Kidney epithelial cell (primary cell): ENCODE measurements around the gene INSR. TPM values are rescaled to one million over a fixed set of nuclear protein-coding genes. Genes with fewer than 3 reads are reported as not detected.

Source experiments
- DNase-seq: peaks from one replicate; pipeline ENCODE4 v3.0.0-alpha.2; 2010; ENCODE audit warnings: low read depth
- H3K27me3 ChIP-seq: 2 replicates; pipeline ENCODE4 v1.6.0; 2011; ENCODE audit warnings: low read length; ENCODE audit not compliant: control insufficient read depth, insufficient read depth
- H3K36me3 ChIP-seq: 2 replicates; pipeline ENCODE4 v1.5.1; 2011; ENCODE audit warnings: low read length; ENCODE audit not compliant: control insufficient read depth, insufficient read depth
- H3K4me3 ChIP-seq: 2 replicates; pipeline ENCODE4 v1.5.1; 2011; ENCODE audit warnings: low read depth, mild to moderate bottlenecking, control low read depth, low read length
- total RNA-seq: library from RNA; depleted of rRNA; stranded (reverse); fragments of >200 nt; gene quantifications from 2 replicates; pipeline ENCODE4 v1.2.3, GENCODE V29; 2015
- TF ChIP-seq, protein P1 (sequence below): IDR thresholded peaks from 2 replicates; pipeline ENCODE4 v1.5.1; 2011; ENCODE audit warnings: mild to moderate bottlenecking, moderate library complexity, low read length, control low read depth, inconsistent platforms; ENCODE audit not compliant: insufficient read depth, poor library complexity, severe bottlenecking

INSR gene
- total RNA-seq, 1 donor from 2014 or later, result 15.5 TPM

DNA sequence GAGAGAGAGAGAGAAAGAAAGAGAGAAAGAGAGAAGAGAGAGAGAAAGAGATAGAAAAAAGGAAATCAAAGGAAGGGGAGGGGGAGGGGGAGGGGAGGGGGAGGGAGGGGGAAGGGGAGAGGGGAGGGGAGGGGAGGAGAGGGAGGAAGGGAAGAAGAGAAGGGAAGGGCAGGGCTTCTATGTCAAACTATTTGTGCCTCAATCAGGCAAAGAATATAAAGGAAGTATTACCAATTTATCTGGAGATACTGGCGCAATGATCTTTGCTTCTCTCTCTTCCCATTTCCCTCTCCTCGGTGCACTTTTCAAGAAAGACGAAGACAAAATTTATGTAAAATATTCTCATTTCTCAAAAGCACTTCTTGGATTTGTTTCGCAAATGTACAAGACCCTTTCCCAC, 9.3 kb upstream of the INSR start:
- Histone ChIP-seq H3K27me3 (no peaks in the 10 kb centered on the region), H3K36me3 (no peaks in the 10 kb centered on the region), H3K4me3 (no peak overlapping the region)
- TF ChIP-seq, protein P1, sequence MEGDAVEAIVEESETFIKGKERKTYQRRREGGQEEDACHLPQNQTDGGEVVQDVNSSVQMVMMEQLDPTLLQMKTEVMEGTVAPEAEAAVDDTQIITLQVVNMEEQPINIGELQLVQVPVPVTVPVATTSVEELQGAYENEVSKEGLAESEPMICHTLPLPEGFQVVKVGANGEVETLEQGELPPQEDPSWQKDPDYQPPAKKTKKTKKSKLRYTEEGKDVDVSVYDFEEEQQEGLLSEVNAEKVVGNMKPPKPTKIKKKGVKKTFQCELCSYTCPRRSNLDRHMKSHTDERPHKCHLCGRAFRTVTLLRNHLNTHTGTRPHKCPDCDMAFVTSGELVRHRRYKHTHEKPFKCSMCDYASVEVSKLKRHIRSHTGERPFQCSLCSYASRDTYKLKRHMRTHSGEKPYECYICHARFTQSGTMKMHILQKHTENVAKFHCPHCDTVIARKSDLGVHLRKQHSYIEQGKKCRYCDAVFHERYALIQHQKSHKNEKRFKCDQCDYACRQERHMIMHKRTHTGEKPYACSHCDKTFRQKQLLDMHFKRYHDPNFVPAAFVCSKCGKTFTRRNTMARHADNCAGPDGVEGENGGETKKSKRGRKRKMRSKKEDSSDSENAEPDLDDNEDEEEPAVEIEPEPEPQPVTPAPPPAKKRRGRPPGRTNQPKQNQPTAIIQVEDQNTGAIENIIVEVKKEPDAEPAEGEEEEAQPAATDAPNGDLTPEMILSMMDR, result no peak
- no peak for DNase-seq

DNA sequence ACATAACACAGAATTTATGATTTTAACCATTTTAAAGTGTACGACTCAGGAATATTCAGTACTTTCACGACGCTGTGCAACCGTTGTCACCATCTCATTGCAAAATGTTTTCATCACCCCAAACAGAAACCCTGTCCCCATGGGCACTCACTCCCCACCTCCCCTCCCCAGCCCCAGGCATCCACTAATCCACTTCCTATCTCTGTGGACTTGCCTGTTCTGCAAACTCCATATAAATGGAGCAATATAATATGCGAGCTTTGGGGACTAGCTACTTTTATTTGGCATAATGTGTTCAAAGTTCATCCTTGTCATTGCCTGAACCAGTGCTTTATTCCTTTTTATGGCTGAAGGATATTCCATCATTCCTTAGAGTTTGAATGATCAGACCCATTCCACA, 7.3 kb upstream of the INSR start:
- no peak for DNase-seq
- TF ChIP-seq, protein P1, result no peak
- no peaks in the 10 kb centered on the region for H3K27me3 ChIP-seq
- no peak overlapping the region for H3K4me3 ChIP-seq
- H3K36me3 ChIP-seq, result no peaks in the 10 kb centered on the region

DNA sequence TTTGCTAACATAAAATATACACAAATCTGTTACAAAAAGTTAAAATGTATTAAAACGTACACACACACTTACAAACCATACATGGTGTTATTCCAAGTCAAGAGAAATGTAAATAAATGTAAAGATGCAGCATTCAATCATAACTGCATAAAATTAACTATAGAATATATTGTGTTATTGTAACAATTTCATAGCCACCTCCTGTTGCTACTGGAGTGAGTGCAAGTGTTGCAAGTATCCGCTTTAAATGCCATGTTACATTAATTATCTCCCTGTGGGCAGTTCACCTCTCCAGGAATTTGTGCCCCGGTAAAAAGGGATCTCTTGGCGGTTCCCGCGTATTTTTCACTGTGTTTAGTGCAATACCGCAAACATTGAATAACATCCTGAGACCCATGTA, 3.5 kb upstream of the INSR start:
- no peaks in the 10 kb centered on the region for H3K36me3 ChIP-seq
- TF ChIP-seq, protein P1, result no peak
- no peak overlapping the region for H3K4me3 ChIP-seq
- H3K27me3 ChIP-seq, result peaks cover 5% of the 10 kb centered on the region
- DNase-seq, result no peak

DNA sequence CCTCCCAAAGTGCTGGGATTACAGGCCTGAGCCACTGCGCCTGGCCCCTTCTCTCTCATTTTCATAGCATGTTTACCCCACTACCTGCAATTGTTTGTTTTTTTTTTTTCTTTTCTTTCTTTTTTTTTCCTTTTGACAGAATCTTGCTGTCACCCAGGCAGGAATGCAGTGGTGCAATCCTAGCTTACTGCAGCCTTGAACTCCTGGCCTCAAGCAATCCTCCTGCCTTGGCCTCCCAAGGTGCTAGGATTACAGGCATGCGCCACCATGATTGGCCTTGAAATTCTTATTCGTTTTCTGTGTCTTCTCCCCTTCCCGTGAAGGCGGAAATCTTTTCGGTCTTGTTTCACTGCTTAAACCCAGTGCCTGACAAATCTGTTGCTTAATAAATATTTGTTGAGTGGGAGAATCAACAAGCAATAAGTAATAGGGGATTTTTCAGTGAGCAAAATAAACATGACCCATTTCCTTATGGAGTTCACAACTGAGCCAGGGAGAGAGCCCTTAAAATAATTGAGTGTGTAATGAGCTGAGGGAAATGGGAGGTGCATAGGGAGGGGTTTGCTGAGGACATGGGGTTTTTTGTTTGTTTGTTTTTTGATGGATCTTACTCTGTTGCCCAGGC, 1.8 kb upstream of the INSR start:
- Histone ChIP-seq H3K4me3 (no peak overlapping the region), H3K27me3 (peaks cover 5% of the 10 kb centered on the region), H3K36me3 (no peaks in the 10 kb centered on the region)
- DNase-seq, result no peak
- TF ChIP-seq, protein P1, result no peak

DNA sequence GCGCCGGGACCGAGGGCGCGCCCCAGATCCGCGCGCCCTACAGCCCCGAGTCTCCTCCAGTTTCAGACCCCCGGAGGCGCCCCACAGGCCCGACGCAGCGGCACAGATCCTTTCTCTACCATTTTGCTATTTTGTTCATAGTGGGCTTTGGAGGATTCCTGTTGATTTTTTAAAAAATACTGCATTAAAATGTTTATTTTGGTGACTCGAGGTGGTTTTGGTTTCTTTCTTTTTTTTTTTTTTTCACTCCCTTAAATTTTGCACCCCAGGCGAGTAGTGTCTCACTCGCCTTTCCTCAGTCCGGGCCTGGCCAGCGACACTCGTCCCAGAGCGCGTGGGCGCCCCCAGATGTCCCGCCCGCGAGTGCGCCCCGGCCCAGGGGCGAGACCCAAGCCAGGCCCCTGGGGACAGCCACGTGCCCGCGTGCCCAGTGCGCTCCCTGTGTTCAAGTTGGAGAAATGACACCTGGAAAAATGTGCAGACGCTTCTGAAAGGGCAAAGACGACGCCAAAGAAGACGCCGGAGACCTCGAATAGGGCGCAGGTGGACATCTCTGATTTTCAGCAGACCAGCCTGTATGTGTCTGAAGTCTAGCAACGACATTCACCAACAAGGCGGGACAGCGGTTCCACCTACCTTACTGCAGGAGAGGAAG, 471 bp upstream of the INSR start:
- DNase-seq, result no peak
- Histone ChIP-seq H3K27me3 (peaks cover 5% of the 10 kb centered on the region), H3K4me3 (peak overlapping the region; percentile 60), H3K36me3 (no peaks in the 10 kb centered on the region)
- TF ChIP-seq, protein P1, result peak; percentile 6
